RWPE1 (cell line): ENCODE results near the gene PROKR1.

Source experiments
- CTCF ChIA-PET: fragments of 350-600 bp; sonication (Branson Sonifier 250); formaldehyde crosslinking; extraction: SDS; loops from one replicate; lab custom pipeline; 2021; lab: Yijun Ruan, JAX
- POLR2A ChIA-PET: fragments of 400-600 bp; formaldehyde crosslinking; extraction: SDS; loops from one replicate; lab custom pipeline; 2020; ENCODE audit warnings: antibody characterized with exemption; ENCODE audit not compliant: low non-redundant PET; lab: Yijun Ruan, JAX
- DNase-seq: peaks from one replicate; pipeline ENCODE4 v3.0.0; 2012; ENCODE audit warnings: low spot score
- H3K27ac ChIP-seq: fragments of 450-650 bp; 2 replicates; pipeline ENCODE4 v1.5.1; 2017
- CTCF ChIP-seq: fragments of 450-650 bp; conservative IDR thresholded peaks from 2 replicates; pipeline ENCODE4 v1.5.1; 2017; ENCODE audit warnings: low read depth, mild to moderate bottlenecking

PROKR1 gene

DNA sequence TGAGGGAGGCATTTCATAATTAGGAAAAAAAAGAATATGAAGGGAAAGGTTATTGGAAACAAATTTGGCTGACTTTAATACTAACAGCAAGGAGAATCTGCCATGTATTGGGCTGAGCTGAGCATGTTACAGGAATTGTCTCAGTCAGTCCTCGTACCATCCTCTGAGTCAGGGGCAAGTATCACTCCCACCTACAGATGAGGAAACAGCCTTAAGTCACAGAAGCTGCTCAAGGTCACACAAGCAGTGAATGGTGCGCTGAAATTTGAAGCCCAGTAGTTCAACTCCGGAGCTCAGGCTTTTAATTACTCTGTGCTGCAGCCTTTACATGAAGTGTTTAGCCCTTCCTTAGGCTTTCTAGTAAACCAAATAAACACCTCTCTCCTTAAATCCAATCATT is 17.3 kb downstream of the PROKR1 start:
- ChIA-PET CTCF (no interaction called here), POLR2A (no interaction called here)
- TF ChIP-seq CTCF: no peak
- no peak overlapping the region for H3K27ac ChIP-seq
- no peak for DNase-seq

DNA sequence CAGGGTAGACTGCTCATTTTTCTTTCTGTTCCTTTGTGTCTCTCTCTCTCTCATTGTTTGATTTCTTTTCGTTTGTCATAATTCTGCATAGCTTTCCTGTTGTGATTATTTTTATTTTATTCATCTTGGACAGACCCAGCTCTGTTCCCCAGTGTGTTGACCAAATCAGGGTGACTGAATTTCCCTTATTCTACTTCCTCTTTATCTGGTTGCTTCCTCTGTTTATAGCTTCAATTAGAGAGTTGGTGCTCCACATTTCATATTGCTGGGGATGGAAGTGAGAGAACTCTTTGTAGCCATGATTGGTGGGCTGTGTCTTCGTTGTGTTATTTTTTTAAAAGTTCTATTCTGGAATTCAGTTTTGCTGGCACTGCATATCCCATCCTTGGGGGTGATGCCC is 19.1 kb downstream of the PROKR1 start:
- TF ChIP-seq CTCF: no peak
- DNase-seq: no peak
- ChIA-PET POLR2A (no interaction called here), CTCF (interaction anchor here (0.5 to 0.7 kb wide), 2 partner anchors 16 to 529 kb away, joined by 3 to 4 read pairs; no protein-coding TSS in a partner anchor)
- H3K27ac ChIP-seq: no peak overlapping the region

- no peak for TF ChIP-seq CTCF
- CTCF ChIA-PET: no interaction called here
- H3K27ac ChIP-seq: no peak overlapping the region
- no peak for DNase-seq
- POLR2A ChIA-PET: no interaction called here
Measured at GRCh38 chr2:68663371-68664156, 20.2 kb downstream of the PROKR1 start.

DNA sequence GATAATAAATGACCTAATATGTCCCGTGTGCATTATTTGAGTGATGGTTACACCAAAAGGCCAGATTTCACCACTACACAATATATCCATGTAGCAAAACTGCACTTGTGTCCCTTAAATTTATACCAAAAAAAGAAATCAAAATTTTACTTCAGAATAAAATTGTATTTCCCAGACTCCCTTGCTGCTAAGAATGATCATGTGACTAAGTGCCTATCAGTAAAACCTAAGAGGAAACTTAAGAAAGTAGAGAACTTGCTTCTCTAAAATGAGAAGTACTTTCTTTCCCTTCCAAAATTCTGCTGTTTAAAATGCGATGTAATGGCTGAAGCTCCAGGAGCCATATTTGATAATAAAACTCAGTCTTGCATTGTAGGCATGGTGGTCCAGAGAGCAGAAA is 24.0 kb downstream of the PROKR1 start:
- ChIA-PET POLR2A (no interaction called here), CTCF (no interaction called here)
- no peak for TF ChIP-seq CTCF
- no peak for DNase-seq
- H3K27ac ChIP-seq: no peak overlapping the region

- POLR2A ChIA-PET: no interaction called here
- TF ChIP-seq CTCF: no peak
- CTCF ChIA-PET: no interaction called here
Measured at GRCh38 chr2:68669651-68670050, 26.3 kb downstream of the PROKR1 start.

GRCh38 chr2:68671961-68672360 is 28.6 kb downstream of the PROKR1 start:
- no peak for TF ChIP-seq CTCF
- H3K27ac ChIP-seq: no peak overlapping the region
- POLR2A ChIA-PET: no interaction called here
- CTCF ChIA-PET: interaction anchor here (1.0 kb wide), 1 partner anchor 210 kb away, joined by 3 read pairs; no protein-coding TSS in a partner anchor
- no peak for DNase-seq

More at GRCh38 chr2:68669651-68670050, 26.3 kb downstream of the PROKR1 start:
- DNase-seq: no peak
- H3K27ac ChIP-seq: no peak overlapping the region
